GM18907 (cell line): ENCODE measurements around the gene TMEM26.

Experiments used
- ATAC-seq: cut with Tn5 transposase; IDR thresholded peaks from one replicate; pipeline ENCODE4 v1.9.1; 2021; ENCODE audit warnings: mild to moderate bottlenecking, moderate library complexity; ENCODE audit not compliant: unreplicated experiment

The TMEM26 gene

DNA sequence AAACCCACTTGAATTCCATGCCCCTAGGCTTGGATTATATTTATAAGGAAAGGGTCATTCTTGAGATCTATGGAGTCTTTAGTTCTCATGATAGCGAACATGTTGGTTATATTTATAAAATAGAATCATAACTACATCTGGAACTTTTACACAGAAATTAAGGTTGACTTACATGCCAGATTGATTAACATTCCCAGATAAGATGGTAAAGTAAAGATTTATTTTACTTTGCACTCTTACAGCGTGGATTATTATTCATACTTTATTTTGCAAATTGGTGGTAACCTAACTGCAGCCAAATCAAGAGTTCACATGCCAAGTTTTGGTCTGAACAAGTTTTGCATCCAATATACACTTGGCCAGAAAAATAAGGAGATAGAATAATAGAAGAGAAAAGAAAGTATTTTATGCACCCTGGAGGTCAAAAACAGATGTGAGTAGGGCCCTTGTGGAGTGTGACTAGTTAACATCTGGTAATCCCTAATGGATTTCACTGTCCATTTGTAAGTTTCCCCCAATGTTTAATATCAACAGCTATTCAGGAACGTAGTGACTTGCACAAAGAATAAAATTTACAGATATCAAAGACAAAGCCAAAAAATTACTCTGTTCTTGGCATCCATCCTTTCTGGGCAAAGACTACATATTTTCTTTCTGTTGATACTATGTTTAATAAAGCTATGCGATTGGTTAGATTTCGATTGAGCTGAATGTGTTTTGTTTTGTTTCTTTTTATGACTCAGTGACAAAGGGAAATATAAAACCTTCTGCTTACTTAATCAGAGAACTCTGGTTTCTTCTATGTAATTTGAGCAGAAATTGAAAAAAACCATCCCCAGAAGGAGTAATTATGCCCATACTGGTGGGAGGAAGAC lies 10.1 kb upstream of the TMEM26 start:
- ATAC-seq, result no peak

DNA sequence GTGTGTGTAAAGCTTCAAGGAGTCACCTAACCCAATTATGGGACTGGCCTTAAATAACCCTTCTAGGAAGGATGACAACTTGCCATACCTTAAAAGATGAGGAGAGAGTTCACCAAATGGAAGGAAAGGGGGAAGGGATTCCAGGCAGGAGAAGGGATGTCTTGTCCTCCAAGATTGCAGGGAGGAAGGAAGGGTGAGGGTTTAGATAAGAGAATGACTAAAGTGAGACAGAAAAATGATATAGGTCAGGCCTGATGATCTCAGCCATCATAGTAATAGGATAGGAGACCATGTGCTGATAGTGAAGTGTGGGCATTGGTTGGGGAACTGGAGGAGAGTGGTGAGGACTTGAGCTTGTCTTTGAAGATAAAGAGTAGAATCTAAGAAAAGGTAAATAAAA lies 7.7 kb upstream of the TMEM26 start:
- ATAC-seq, result no peak

DNA sequence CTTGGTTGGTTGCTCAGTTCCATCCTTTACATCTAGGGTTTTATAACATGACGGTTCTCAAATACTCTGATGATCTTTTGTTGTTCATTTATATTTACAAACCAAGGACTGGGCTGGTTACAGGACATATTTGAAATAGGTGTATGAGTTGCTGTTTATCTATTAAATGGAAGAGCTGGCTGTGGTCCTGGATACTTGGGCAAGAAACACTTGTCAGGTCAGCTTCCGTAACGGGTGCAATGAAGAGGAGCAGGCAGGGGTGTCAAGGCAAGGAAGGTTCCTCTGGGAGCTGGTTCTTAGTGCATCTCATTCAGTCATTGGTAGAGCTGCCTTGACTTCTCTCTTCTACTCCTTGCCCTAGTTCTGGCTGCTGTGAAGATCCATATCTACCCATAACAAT lies 4.8 kb upstream of the TMEM26 start:
- no peak for ATAC-seq

DNA sequence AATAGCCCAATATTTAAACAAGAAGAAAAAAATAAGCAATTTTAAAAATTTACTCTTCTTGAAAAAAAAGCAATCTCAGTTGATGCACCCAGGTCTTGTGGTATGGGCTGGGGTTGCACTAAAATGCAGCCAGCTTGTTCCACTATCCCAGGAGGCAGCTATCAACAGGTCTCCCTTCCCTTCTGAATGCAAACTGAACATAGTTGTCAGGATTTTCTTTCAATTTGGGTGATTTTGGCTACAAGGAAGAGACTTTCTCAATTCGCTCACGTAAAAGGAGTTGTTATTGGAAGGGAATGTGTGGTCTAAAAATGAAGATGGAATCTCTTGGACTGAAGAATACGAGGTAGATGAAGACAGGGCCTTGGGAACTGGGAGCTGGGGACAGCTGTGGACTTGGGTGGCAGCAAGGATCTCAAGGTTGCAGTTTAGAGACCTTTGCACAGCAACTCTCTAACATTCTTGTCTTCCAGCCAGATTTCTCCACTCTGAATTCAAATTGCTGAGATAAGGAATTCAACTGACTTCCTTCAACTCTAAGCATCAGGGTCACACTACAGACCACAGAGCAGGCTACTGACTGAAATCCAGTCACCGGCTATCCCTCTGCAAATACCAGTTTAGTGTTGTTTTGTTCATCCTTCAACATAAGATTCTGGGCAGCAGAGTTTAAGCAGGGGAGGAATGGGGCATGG lies 3.1 kb upstream of the TMEM26 start:
- no peak for ATAC-seq

DNA sequence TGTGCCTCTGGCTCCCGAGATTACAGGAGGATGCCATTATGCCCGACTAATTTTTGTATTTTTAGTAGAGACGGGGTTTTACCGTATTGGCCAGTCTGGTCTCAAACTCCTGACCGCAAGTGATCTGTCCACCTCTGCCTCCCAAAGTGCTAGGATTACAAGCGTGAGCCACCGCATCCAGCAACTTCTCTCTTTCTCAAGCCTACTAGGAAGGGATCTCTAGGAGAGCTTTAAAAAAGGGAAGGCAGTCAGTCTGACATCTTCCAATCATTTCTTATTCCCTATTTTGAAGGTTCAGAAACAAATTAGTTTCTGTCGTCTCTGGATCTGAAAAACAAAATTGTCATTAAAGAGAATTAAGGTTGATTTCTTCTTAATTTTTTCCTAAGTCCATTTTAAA lies 2.5 kb upstream of the TMEM26 start:
- ATAC-seq, result no peak

DNA sequence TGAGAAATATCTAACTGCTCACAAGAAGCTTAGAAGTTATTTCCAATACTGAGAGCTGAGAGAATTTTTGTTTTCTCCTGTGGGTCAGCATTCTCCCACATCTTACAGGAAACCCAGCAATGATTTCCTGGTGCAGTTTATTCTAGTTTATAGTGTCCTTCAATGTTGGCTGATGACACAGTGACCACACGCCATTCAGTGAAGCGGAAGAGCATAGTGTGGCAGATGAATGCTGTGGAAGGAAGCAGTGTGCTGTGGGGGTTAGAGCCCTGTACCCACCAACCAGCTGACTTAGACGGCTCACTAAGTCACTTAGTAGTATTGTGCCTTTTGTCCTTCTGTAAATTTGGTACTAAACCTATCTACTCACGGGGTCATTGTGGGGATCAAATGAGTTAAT lies 1.4 kb upstream of the TMEM26 start:
- ATAC-seq, result no peak

DNA sequence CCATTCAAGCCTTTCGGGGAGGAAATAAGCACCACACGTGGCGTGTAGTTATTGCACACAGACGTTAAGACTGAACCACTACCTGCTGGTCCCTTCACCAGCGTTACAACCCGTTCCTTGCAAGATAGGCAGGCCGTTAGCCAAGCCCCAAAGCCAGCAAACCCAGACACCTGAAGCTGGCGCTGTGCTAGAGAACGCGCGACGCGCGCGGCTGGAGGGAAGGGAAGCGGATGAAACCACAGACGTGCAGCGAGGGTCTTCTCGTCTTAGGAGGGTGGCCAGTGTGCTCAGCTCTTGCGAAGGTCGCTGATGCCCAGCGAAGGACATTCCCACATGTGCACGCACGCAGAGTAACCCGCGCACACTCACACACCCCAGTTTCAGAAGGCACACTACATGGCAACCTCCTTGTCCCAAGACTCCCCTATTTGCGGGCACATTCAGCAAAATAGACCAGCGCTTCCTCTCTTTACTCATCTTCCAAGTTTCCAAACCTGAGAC lies 980 bp downstream of the TMEM26 start:
- ATAC-seq, result no peak

DNA sequence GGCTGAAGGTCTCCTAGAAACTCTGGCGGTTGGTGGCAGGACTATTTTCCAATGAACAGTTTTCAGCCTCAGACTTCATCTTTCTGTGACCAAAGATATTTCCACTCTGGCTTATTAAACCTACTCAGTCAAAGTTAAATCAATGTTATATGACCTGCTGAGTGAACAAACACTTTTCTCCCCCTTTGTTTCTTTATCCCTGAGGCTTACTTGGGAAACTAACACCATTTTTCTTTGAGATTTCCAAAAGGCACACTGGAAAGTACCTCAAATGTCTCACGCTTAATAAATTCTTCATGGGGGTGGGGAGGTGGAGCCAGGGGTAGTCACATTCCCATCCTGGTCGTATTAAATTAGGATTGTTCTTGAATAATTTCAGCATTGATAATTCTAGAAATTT lies 1.8 kb downstream of the TMEM26 start:
- no peak for ATAC-seq

DNA sequence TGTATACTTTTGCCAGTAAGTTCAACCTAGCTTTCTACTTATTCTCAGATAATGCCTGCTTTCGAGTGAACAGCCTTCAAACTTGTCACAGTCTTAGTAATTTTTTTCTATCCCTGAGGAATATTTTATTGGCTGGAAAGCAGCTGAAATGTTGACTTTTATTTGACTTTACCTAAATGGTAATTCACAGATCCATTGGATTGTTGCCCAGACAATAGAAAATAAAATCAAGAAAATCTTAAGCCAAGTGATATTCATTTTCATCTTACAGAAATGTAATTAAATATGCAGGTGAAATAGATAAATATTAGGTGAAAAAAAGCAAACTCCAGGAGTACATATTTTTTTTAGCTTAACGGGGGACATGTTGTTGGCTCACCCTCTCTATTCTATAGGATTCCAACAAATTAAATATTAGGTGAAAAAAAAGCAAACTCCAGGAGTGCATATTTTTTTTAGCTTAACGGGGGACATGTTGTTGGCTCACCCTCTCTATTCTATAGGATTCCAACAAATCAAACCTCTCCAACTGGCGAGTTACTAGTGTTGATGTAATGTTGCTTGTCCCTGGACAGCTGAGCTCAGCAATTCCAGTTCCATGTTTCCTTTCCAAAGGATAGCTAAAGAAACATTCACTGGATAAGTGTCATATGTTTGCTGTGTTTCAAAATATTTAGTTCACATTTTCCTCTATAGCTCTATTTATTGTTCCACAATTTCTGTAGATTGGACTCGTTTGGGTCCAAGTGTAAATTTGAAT lies 4.2 kb downstream of the TMEM26 start:
- no peak for ATAC-seq

DNA sequence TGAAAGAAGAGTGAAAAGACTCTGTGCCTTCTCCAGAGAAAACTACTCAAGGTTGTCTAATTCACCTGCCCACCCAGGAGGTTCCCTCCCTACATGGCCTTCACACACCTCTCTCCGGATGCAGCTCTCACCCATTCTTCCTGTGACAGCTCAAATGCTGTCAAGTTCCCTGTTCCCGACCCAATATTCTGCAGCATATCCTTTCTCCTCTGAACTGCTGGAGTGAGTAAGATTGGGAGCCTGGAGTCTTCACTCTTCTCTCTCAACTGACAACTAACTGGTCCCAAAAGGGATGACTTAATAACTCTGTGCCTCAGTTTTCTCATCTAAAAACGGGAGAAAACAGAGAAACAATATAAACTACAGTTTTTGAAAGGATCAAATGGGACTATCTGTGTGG lies 5.1 kb downstream of the TMEM26 start:
- ATAC-seq, result no peak

DNA sequence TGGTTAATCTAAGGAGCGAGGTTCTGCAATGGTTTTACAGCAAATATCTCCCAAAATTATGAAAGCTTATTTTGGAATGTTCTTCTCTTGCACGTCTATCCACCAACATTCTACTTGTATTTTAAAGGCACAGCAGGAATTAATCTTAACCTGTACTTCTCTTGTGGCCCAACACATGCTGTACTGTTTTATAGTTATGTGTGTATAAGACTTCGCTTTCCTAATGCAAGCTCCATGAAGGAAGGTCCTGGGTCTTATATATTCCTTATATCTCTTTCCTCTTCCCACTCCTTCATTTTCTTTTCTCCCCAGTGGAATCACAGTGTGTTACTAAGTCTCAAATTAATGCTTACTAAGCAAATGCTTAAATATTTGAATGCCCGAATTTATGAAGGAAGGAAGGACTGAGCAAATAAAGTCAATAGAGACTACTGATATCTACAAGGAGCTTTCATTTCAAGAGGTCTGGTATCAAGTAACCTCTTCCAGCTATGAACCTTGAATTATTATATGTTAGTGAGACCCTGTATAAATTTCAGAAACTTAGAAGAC lies 14.0 kb downstream of the TMEM26 start:
- no peak for ATAC-seq

DNA sequence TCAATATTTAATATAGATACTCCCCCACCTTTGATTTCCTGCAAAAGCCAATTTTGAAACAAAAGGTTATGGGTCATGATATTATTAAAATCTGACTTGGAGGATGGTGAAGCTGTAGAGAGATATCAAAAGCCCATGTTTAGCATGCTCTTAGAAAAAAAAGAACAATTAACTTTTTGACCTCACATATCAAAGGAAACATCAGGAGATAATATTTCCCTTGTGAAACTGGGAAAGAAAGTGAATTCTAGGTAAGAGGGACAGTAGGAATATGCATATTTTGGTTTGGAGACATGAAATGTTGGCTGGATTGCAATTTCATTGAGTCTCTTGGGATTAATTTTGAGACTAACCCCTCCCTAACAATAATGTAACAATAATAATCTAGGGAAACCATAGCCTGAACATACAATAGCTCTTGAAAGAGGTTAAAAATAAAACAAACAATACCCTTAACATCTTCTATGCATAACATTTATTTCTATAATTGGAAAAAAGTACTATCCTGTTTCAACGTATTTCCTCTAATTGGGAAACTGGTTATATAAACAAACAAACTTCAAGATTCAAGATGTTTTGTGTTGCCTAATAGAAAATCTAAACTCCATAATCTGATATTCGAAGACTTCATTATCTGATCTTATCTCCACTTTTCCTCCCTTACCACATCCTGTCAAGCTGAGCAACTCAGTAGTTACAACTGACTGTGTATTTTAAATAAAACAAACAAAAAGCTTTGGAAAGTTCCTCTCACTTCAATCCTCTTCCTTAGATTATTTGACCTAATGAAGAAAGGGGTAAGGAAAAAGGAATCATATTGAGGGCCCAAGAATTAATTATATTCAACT lies 14.8 kb downstream of the TMEM26 start:
- no peak for ATAC-seq

DNA sequence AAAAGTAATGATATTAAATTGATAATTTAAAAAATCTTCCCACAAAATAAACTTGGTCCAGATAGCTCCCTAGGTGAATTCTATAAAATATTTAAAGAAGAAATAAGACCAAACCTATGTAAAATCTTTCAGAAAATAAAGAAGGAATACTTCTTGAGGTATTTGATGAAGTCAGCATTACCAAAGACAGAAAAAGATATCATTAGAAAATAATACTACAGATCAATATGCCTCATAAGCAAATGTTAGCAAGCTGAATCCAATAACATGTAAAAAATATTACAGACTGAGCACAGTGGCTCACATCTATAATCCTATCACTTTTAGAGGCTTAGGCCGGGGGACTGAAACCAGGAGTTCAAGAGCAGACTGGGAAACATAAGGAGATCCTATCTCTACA lies 30.0 kb downstream of the TMEM26 start:
- no peak for ATAC-seq

DNA sequence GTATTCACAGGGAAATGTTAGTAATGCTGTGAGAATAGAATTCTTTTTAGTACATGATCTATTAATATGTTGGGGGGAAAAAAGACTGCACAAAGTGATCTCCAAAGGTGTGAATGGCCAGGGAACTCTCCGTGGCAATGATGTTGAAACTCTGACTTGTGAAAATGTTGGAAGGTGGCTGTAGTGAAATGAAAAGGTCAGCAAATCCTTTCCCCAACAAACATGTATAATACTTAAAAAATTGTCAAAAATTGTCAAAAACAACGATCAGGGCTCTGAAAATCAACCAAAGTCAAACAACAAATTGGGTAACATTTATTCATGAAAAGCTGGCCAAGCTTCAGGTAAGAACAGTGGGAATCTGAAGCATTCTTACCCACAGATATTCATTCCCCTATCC lies 35.5 kb downstream of the TMEM26 start:
- no peak for ATAC-seq

DNA sequence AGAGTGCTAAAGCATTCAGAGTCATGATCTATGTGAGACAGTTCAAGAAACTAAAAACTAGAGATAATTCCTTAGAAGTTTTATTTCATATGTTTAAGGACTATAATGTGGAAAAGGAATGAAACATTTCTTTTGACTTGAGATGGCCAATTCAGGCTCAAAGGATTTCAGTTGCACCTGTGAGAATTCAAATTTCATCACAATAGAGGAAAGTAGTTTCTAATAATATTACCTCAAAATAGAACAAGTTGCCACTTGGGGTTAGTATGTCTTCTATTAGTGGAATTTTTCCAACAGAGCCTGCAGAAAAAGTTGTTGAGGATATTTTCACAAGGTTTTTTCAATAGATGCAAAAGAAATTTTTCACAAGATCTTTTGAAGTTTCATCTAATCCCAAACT lies 37.4 kb downstream of the TMEM26 start:
- no peak for ATAC-seq

DNA sequence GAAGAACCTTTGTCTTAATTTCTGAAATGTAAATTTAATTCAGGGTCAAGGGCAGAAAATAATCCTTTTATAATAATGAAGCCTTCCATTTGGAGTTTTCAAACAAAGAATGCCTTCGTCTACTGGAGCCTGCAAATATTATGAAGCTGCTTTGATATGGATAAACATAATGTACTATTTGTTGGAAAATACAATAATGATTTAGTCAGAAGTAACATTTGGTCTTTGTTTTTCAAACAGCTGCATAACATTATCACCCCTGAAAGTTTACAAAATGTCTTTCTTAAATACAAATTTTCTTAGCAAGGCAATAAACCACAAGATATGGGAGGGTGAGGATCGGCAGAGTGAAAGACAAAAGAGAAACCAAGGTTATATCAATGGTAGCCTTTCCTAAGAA lies 41.5 kb downstream of the TMEM26 start:
- ATAC-seq, result no peak

DNA sequence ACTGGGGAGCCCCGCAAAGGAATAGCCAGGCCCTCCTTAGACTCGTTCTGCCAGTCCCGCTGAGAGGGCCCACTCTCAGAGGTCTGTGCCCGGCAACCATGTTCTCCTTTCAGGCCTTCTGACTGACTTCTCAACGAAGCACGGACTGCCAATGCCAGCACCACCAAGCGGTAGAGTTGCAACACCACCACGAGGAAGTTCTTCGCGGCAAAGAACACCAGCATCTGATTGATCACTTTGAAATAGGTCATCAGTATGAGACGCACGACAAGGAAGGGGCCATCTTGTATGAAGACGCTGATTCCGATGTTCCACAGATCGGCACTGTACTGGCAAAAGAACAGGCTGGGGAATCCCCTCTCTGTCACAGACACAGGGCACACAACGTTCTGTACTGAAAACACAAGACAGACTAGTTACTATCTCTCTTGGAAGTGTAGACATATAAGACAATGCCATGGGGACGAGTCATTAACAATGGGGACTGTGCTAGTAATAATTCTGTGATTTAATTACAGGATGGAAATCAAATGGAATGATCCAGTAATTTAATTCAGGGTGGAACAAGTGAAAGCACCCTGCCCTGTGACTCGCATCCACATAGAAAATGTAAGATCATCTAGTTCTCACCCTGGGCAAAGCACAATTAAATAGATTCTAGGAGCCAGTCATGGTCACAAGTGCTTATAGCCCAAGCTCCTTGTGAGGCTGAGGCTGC lies 42.7 kb downstream of the TMEM26 start:
- ATAC-seq, result no peak

DNA sequence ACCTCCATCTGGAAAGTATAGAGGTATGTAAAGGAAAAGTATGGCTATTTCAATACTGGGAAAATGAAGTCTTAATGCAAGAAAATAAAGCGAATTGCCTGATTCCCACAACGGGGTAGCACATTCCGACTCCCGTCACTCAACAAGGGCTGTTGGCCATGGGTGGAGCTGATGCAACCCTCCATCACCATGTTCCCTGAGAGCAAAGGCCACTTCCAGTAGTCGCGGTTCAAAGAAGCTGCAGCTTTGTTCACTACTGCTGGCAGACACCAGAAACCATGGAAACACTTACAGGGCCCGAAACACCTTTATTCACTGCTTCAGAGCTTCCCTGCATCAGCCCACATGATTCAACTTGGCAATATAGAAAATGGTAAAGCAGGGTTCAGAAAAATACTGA lies 44.0 kb downstream of the TMEM26 start:
- ATAC-seq, result no peak

DNA sequence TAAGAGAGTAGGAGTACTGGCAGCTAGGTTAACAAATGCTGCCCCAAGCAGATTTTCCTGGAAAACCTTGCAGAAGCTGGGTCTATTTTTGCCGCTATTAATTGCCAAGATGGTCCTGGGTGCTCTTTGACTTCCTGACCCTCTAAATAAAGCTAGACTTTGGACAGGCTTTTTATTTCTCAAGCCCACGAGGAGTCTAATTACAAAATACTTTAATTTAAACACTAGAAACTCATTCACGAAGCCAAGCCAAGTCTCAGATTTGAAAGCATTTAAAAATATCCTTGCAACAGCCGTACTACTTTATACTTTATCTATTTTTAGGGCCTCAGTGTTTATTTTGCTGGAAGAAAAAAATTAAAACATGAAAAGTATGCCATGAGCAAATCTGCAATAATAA lies 45.1 kb downstream of the TMEM26 start:
- no peak for ATAC-seq

DNA sequence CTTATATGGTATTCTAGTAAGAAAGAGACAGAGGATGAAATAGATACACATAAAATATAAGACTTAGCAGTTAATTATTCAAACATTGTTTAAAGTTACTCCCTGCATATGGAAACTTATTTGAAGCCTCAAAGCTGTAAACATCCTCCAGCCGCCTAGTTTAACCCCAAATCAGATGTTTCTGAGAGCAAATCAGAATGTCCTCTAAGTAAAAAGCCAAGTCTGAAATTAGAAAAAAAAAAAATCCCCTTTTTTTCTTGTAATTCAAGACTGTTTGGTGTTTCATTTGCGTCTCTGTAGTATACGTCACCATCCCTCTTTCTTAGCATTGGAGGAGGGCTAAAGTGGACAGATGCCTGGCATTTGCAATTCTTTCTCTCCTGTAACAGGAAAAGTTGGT lies 46.4 kb downstream of the TMEM26 start:
- no peak for ATAC-seq
